DND-41 (cell line): ENCODE data around the gene STARD10.
A peak's percentile ranks its signal among the peaks of the same experiment; 100 is the strongest.

ENCODE experiments used
- CTCF ChIP-seq: IDR thresholded peaks from 2 replicates; pipeline ENCODE4 v1.5.1; 2012; ENCODE audit warnings: borderline replicate concordance, low read length, moderate library complexity, mild to moderate bottlenecking; ENCODE audit not compliant: poor library complexity, severe bottlenecking; ENCODE audit errors: extremely low read depth
- EZH2 ChIP-seq: IDR thresholded peaks from 3 replicates; pipeline ENCODE4 v1.6.1; 2012; ENCODE audit warnings: borderline replicate concordance, low read depth, mild to moderate bottlenecking, moderate library complexity, low read length, inconsistent platforms; ENCODE audit not compliant: severe bottlenecking

GRCh38 chr11:72812967-72813739, 19.3 kb upstream of the STARD10 start:
- TF ChIP-seq EZH2: no peak
- TF ChIP-seq CTCF: peak; percentile 91
